Pulmonary artery endothelial cell (primary cell): Measurements from ENCODE around the gene SYT1. TPM values are rescaled to one million over a fixed set of nuclear protein-coding genes. Genes with fewer than 3 reads are reported as not detected.

Source experiments
- DNase-seq: peaks from one replicate; pipeline ENCODE4 v3.0.0-alpha.2; 2011; ENCODE audit warnings: low read depth, low spot score
- total RNA-seq: library from RNA; depleted of rRNA; stranded (reverse); fragments of >200 nt; gene quantifications from 2 replicates; pipeline ENCODE4 v1.2.3, GENCODE V29; 2014

Gene SYT1
- total RNA-seq, 1 donor from 2014 or later, result 0.59 TPM

DNA sequence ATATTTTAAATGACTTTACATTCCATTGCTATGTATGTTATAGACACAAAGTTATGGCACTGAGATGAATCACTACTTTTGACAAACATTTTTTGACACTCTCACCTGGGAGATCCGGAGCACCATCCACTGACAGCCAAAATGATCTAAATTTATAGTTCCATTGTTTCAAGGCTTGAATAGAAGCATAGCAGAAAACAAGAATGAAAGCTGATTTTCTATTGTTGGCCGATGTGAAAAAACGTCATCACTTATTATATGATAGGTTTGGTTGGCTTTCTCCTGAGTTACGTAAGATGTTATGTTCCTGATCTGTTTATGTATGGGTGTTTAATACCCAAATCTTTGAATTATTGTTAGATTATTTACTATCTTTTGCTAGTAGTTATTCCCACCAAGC lies 520.0 kb downstream of the SYT1 start:
- DNase-seq, result no peak

DNA sequence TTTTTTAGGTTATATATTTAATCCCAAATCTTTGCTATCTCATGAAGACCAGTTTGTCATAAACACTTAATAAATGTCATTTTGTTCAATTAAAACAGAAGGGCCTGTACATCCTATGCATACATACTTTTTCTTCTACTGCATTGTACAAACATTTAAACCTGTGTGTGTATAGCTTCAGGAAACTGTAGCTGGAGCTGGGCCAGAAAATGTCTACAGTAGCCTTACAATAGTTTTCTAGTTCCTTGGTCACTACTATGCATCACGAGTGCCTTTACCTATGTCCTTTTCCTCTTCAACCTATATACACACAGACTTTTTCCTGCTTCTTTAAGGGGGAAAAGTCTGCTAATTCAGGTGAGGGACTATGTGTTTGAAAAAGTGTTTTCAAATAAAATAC lies 523.4 kb downstream of the SYT1 start:
- no peak for DNase-seq

DNA sequence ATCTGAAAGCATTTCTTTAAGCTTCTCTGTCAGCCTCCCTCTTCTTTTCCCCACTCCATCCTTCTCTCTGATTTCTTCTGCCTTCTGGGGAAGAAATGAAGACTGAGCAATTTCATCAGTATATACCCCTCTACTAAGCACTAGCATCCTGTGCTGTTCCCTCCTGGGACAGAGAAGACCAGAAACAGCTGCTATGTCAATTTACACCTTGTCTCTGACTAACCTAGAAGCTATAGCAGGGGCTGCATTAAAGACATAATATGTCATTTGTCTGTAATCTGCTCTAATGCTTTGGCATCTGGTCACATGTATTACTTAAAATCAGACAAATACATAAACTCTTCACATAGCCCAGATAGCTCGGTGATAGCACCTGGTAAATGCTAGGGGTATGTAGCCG lies 529.3 kb downstream of the SYT1 start:
- no peak for DNase-seq

DNA sequence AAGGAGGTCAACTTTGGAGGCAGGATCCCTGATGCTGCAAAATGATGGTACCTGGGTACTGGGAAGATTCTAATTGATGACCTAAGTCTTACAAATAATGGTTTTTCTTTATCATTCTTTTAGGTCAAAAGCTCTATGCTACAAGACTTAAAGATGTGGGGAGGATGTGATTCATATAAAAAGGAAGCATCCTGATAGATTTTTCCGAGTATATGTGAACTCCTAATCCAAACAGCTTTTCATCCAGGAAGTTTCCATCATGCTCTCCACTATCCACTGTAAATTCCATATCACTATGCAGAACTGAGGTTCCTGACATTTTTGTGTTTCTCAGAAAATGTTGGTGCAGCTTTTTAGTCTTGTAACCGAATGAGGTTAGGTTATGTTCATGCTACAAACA lies 533.0 kb downstream of the SYT1 start:
- DNase-seq, result no peak

DNA sequence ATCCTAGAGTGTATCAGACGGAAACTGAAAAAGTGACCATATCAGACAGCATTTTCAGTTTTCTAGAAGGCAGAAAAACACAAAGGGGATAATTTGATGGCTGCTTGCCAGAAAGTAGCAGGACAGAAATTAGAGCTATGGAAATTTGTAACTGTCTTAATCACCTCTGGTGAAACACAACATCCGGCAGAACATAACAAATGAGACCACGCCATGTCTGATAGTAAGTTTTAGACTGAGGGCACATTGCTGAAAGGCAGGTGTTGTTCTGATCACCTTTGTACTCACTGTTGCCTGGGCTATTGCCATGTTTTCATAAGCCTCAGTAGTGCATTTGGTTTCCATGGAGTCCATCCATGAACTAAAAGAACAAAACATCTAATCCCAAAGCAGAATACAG lies 535.9 kb downstream of the SYT1 start:
- DNase-seq, result no peak

DNA sequence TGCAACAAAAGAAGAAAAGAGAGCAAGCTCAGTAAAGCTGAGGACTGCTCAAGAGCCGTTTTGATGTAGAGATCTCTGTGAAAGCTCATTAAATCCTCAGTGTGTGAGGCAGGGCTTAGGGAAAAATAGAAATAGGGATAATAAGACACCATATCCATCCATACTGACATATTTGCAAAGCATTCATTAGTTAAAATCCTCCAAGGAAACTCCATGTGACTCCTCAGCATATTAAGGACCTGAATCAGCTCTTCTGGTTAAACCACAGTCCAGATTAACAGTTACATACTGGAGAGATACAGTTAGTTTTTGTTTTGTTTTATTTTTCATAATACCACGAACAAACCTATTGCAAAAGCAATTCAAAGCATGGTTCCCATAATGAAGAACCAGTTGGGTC lies 538.0 kb downstream of the SYT1 start:
- no peak for DNase-seq

DNA sequence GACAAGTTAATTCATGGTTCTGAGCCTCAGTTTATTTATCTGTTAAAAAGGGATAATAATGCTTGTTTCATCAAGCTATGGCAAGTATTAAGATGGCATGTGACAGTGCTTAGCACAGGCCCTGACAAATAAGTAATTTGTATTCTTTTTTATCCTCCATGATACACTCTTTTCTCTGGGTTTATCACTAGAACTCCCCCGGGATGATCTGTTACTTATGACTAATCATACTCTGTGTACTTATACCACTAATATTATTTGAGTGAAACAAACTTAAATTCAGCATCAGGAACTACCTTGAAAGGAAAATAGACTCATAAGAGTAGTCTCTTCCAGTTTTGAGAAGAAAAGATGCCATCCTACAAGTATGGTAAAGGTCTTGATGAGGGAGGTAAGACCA lies 542.4 kb downstream of the SYT1 start:
- no peak for DNase-seq

DNA sequence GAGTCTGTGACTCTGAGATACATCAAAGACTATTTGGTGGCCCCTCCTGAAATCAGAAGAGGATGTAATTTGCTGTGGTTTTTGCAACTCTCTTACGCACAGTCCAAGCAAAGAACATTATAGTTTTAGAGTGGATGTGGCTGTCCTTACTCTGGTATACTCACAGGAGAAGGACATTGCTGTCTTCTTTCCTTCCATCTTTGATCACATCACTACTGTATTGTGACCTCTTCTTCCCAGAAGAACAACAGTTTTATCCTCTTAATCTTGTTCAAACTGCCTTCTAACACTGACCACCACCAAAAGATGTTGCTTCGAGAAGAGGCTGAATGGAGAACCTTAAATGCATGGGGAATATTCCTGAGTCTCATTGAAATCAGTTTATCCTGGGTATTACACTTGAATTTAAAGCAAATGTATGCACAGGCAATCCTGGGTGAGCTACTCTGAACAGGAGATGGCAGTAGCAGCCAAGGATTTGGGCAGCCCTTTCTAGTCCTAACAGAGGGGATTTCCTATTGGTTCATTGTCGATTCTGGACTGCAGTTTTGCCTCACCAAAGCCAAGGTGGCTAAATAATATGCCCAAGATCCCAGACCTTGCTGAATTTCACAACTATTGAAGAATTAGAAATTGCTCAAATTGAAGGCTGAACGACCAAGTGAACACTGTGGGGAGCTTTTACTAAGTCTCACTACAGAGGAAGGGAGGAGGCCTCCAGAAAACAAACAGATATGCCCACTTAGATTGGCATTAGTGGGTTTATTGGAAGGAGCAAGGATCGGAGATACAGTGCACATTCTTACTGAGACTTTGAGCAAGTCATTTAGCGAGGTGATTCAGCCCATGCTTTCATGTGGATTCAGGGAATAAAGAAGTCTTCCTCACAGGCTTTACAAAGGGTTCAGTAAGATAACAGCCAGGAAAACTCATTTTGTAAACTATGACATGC lies 543.4 kb downstream of the SYT1 start:
- peak; percentile 75 for DNase-seq

DNA sequence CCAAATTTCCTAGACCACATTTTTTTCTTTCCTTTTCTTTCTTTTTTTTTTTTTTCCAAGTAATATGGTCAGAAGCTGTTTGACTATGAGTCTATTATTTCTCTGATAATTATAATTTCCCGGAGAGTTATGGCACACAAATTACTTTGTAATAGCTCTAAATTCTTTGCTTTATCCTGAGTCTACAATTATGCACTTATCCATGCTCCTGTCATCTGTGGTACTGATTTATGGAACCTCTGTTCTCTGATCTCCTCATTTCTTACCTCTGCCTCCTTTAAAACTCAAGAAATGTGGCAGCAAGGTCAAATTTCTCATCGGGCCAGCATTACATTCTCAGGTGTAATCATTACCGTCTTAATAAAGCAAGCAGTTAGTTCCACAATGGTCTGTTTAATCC lies 544.1 kb downstream of the SYT1 start:
- no peak for DNase-seq

DNA sequence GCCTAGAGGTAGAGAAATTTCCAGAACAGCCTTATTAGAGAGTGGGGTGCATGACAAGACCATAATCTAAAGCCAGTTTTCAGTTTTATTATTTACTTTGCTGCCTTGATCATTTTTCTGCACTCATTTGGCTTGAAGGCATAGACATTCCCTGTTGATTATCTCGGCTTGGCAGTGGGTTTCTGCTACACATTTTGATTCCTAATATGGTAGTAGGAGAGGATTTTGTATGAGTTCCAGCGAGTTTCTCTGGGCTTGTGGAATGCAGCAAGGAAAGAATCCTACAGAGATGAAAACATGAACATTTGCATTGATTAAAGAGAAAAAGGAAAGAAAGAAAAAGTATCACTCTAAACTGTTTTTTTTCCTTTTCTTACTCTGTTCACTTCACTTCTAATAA lies 545.0 kb downstream of the SYT1 start:
- DNase-seq, result no peak

DNA sequence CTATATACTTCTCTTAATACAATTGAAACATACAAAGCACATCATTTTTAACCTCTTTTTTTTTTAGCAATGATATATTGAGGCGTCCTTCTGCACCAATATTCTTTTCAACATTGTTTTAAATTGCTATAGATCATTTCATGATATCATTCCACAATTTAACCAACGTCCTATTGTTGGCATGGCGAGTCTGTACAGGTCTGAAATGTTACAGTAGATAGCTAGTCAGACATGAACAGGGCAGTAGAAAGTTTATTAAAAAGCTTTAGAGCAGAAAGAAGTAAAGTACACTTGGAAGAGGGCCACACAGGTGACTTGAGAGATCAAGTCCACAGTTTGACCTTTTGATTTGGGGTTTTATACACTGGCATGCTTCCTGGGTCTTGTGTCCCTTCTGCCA lies 547.2 kb downstream of the SYT1 start:
- no peak for DNase-seq

DNA sequence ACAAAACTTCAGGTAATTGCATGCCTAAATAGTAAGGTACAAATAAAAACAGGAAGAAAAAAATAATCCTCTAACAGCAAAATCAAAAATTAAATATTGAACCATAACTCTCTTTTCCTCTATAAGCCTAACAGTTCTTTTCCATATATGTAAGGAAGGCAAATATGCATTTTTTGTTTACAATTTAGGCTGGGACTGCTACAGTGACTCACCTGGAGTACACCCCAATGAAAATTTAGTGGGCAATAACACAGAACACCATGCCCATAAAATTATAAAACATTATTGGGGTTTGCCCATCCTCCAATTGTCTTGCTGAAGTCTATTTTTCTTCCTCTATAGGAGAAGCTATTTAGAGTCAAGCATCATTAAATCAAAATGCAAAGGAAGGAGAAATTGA lies 549.2 kb downstream of the SYT1 start:
- no peak for DNase-seq

DNA sequence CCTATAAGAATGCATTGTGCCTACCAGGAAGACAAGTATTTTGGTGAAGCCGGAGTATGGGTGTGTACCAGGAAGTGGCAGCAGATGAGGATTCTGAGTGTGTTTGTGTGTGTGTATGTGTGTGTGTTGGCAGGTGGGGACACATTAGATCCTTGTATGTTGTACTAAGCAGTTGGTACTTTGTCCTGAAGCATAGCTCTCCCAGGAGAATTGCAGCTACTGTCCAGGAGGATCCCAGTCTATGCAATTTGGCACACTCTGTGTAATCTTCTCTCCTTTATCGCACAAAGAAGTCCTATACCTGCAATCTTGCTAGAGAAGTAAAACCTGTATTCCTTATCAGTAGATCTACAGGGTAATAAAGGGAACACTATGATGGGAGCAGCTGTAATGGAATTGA lies 549.7 kb downstream of the SYT1 start:
- DNase-seq, result no peak

DNA sequence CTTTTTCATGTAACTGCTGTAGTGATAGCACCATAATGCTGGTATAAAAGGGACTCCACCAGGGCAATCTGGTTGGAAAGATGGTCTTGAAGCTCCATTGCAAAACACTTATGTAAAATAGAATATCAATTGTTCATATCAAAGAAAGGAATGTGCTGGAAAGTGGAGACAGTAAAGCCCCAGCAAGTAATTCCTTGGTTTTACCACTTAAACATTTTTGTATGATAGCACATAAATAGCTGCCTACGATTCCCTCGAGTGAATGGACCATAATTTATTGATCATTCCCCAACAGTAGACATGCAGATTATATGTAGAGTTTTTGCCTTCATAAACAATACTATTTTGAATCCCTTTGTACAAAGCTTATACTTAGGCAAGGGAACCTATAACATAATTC lies 550.7 kb downstream of the SYT1 start:
- no peak for DNase-seq

DNA sequence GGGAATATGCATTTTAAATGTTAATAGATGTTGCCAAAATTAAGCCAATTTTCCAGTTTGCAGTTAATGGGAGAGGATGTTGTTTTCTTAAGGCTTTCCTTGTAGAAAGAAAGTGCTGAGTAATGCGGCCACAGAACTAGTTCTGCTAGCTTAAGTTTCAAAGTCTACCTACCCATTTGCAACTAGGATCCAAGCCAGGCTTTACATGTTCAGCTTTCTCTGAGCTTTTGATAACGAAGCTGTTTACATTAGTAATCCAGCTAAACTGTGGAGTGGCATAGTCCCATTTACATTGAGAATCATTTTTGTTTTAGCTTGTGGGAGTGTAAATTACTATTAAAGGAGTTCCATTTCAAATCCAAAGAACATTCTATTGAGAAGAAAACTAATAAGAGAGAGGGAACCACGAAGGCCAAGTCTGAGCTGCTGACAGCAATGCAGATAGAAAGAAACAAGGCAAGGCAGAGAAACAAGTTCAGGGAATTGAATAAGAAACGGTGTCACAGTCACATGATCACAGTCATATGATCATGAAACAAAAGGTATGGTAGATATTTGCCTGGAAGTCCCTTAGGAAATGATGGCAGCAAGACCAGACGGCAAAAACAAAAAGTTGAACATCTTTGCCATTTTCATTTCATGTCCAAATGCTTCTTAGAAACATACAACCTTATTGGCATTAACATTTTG lies 551.3 kb downstream of the SYT1 start:
- DNase-seq, result no peak

DNA sequence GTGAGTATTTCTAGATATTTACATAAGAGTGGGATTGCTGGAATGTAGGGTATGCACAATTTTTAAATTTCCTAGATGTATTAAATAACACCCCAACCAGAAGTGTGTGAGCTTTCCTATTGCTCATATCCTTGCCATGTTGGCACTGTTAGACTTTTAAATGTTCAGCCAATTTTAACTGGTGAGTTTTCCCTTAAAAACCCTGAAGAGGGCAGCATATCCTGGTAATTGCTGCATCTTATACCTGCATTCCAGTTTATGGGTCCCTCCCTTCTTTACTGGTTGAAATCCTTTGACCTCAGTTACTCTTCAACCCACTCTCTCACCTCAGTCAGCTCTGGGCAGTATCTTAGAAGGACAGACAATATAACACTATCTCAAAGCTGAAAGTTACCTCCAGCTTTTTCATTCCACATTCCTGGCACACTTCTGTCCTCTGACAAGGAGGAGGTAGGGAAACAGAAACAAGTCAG lies 555.6 kb downstream of the SYT1 start:
- DNase-seq, result peak; percentile 74

DNA sequence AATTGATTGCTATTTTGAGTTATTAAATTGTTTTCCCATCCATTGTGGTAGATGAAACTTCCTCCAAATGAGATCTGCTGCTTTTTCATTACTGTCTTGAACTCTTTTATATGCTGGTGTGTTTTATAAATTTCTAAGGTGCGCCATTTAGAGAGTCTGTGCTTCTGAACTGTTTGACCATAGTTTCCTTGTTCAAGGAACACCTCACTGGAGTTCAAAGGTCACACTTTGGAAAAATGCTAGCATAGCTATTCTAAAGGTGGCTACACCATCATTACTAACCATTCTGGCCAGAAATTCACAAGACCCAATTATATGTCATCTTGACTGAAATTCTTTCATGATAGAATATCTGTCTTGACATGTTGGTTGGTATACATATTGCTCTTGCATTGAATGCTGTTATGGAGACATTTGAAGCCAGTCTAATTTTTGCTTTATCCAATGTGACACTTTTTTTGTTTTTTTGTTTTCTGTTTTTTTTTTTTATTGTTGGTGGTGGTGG lies 556.7 kb downstream of the SYT1 start:
- DNase-seq, result no peak

DNA sequence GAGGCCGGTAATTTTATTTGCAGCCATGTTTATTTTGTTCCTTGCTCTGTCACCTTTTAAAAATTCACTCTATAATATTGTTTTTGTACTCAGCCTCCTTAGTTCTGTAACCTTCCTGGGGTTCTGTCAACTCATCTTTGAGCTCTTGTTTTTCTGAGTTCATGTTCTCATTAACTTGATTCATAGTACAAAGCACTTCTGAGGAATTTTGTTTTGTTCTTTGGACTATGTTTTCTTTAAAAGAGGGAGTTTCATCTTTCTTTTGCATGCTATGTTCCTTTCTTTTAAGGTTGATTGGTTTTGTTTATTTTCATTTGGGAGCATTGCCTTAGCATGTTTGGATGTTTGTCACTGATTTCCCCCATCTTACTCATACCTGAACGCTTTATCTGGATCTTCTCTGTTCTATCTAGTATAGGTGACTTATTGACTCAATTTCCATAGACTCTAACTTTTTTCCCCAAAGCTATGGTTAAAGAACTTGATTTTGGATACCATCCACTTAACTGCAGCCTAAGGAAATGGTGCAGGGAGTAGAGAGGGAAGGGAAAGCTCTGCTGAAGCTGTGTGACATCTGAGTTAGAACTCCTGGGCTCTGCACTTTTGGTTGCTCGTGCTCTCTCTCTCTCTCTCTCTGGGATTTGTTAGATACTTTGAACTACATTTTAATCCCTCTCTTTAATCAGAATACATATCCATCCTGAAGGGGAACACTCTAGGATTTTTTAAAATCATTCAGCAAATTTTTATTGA lies 557.7 kb downstream of the SYT1 start:
- no peak for DNase-seq

DNA sequence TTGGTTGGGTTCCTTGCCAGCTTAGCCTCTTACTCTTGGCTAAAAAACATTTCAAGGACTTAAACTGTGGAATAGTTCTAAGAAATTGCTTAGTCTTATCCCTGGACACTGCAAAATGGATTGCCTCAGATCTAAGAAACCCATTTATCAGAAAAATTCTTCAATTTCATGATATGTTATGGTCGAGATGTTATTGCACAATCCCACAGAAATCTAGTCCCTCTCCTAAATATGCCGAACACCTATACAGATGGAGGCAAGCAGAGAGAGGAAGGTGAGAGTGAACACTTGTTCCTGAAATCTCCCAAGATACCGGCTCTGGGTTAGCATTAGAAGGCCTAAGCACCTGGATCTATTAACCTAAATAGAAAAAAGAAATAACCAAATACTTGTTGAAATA lies 559.0 kb downstream of the SYT1 start:
- no peak for DNase-seq

DNA sequence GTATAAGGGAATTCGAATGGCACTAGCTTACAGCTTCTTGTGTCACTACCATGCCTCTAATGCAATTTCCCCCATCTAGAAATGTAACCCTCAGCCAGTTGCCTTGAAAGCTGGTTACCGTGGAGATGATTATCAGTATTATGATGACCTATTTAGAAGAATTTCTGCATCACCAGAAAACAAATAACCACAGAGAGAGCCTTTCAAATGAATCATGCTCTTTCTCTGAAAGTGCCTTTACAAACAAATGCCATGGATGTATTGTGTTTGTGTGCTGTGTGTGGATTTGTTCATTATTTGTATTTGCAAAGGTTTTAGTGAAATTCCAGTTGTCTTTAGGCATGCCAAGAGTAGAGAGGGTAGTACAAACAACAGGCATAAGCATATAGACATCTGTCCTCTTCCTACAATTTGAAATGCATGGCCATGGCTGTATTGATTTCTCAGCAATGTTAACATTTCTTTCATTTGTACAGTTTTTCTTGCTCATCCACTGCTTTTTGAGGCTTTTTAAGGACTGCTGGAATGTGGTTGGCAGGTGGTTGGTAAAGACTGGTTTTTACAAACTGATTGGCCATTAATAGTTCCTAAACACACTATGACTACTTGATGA lies 559.6 kb downstream of the SYT1 start:
- peak; percentile 85 for DNase-seq

DNA sequence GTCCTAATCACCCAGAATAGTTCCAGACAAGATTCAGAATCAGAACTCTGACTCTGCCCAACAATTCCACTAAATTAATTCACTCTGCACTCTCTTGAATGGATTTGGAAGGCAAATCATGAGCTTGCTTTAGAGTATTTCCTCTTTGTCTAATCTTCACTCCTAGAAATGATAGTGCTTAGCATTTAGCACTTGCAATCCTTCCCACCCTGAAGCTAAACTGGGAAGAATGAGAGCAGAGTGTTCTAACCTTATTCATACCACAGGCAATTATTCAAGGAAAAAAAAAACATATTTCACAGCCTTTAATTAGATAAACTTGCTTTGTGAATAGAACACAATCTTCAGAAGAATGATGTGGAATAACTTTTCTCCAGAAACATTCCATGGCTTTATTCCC lies 561.5 kb downstream of the SYT1 start:
- no peak for DNase-seq
